Loucy (cell line): ENCODE results near the gene TBRG1.

ENCODE experiments used
- H2AFZ ChIP-seq: fragments of 200-600 bp; sonication (generic); 2 replicates; pipeline ENCODE4 v1.6.0; 2016; ENCODE audit warnings: antibody characterized with exemption, mild to moderate bottlenecking, low read length, moderate library complexity
- H3F3A ChIP-seq: fragments of 200-600 bp; 2 replicates; pipeline ENCODE4 v1.6.0; 2016; ENCODE audit warnings: antibody characterized with exemption, low read depth, mild to moderate bottlenecking
- H3K27me3 ChIP-seq: fragments of 200-600 bp; sonication (generic); 2 replicates; pipeline ENCODE4 v1.6.1; 2014; ENCODE audit warnings: low read length, mild to moderate bottlenecking; ENCODE audit not compliant: insufficient read depth, poor library complexity, severe bottlenecking
- H3K36me3 ChIP-seq: fragments of 200-600 bp; sonication (generic); 2 replicates; pipeline ENCODE4 v1.6.1; 2016; ENCODE audit warnings: low read length; ENCODE audit not compliant: insufficient read depth
- H3K4me1 ChIP-seq: fragments of 200-600 bp; sonication (generic); 2 replicates; pipeline ENCODE4 v1.5.1; 2014; ENCODE audit warnings: low read length, mild to moderate bottlenecking; ENCODE audit not compliant: insufficient read depth, poor library complexity, severe bottlenecking
- H3K4me2 ChIP-seq: fragments of 200-600 bp; sonication (generic); 2 replicates; pipeline ENCODE4 v1.6.0; 2014; ENCODE audit warnings: antibody characterized with exemption, low read length, low read depth, mild to moderate bottlenecking; ENCODE audit not compliant: poor library complexity, severe bottlenecking
- H3K4me3 ChIP-seq: fragments of 200-600 bp; sonication (generic); 2 replicates; pipeline ENCODE4 v1.5.1; 2014; ENCODE audit warnings: low read length, mild to moderate bottlenecking, mixed read lengths; ENCODE audit not compliant: poor library complexity, severe bottlenecking
- H3K79me2 ChIP-seq: fragments of 200-600 bp; sonication (generic); 2 replicates; pipeline ENCODE4 v1.6.1; 2014; ENCODE audit warnings: low read length; ENCODE audit not compliant: insufficient read depth
- H3K9ac ChIP-seq: fragments of 200-600 bp; sonication (generic); 2 replicates; pipeline ENCODE4 v1.6.0; 2014; ENCODE audit warnings: mild to moderate bottlenecking, low read depth, low read length, moderate library complexity; ENCODE audit not compliant: poor library complexity, severe bottlenecking
- H3K9me2 ChIP-seq: fragments of 200-600 bp; sonication (generic); replicated peaks from 2 replicates; pipeline ENCODE4 v1.6.1; 2016; ENCODE audit warnings: low read depth, low read length, mixed read lengths
- H3K9me3 ChIP-seq: fragments of 200-600 bp; sonication (generic); 2 replicates; pipeline ENCODE4 v1.6.1; 2014; ENCODE audit warnings: mild to moderate bottlenecking, antibody characterized with exemption, low read length, low read depth; ENCODE audit not compliant: insufficient read depth
- H4K20me1 ChIP-seq: fragments of 200-600 bp; sonication (generic); 2 replicates; pipeline ENCODE4 v1.6.0; 2014; ENCODE audit warnings: antibody characterized with exemption, low read length, mild to moderate bottlenecking; ENCODE audit not compliant: insufficient read depth, poor library complexity, severe bottlenecking
- EZH2phosphoT487 ChIP-seq: fragments of 200-600 bp; IDR thresholded peaks from 2 replicates; pipeline ENCODE4 v1.6.1; 2018; ENCODE audit warnings: antibody characterized with exemption, mild to moderate bottlenecking, moderate library complexity, borderline replicate concordance
- TF ChIP-seq, protein P1 (sequence below): fragments of 200-600 bp; sonication (generic); conservative IDR thresholded peaks from 2 replicates; pipeline ENCODE4 v1.5.1; 2014; ENCODE audit warnings: mild to moderate bottlenecking, antibody characterized with exemption, low read length

TBRG1 gene

DNA sequence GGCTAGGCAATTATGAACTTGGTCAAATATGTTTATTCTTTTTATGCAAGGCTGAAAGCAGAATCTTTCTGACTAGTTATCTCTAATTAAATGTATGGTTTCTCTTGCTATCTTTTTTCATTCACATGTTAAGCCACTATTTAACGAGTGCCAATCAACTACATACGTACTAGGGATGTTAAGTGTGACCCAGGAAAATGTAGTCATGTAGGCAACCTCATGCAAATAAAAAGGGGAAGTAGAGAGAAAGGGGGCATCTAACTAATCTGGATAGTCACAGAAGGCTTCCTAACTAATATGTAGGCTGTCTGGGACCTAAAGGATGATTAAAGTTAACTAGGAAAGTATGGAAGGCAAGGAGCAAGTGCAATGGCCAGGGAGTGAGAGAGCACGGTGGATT, 23.5 kb downstream of the TBRG1 start:
- H3K36me3 ChIP-seq: no peaks in the 10 kb centered on the region
- H2AFZ ChIP-seq: no peak overlapping the region
- TF ChIP-seq EZH2phosphoT487: no peak
- TF ChIP-seq, protein P1, sequence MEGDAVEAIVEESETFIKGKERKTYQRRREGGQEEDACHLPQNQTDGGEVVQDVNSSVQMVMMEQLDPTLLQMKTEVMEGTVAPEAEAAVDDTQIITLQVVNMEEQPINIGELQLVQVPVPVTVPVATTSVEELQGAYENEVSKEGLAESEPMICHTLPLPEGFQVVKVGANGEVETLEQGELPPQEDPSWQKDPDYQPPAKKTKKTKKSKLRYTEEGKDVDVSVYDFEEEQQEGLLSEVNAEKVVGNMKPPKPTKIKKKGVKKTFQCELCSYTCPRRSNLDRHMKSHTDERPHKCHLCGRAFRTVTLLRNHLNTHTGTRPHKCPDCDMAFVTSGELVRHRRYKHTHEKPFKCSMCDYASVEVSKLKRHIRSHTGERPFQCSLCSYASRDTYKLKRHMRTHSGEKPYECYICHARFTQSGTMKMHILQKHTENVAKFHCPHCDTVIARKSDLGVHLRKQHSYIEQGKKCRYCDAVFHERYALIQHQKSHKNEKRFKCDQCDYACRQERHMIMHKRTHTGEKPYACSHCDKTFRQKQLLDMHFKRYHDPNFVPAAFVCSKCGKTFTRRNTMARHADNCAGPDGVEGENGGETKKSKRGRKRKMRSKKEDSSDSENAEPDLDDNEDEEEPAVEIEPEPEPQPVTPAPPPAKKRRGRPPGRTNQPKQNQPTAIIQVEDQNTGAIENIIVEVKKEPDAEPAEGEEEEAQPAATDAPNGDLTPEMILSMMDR: no peak
- no peak overlapping the region for H3K4me2 ChIP-seq
- H4K20me1 ChIP-seq: no peaks in the 10 kb centered on the region
- no peak overlapping the region for H3K9ac ChIP-seq
- H3K9me2 ChIP-seq: no peaks in the 10 kb centered on the region
- no peaks in the 10 kb centered on the region for H3F3A ChIP-seq
- H3K9me3 ChIP-seq: no peaks in the 10 kb centered on the region
- peaks cover 14% of the 10 kb centered on the region for H3K4me1 ChIP-seq
- no peak overlapping the region for H3K4me3 ChIP-seq
- no peaks in the 10 kb centered on the region for H3K27me3 ChIP-seq
- no peaks in the 10 kb centered on the region for H3K79me2 ChIP-seq

DNA sequence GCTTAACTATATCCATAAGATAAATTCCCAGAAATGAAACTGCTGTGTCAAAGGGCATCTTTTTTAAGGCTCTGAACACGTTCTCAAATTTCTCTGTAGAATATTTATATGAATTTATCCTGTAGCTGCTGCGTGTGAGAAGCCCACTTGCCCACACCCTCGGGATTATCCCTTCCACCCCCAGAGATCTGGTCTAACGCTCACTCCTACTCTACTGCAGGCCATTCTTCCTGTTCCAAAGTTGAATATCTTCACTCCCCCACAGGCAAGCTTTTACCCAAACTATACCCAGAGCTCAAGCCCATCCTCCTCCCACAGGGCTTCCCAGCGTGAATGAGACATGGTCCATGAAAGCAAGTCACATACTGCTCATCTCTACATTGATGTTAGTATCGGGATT, 25.9 kb downstream of the TBRG1 start:
- Histone ChIP-seq H3K27me3 (no peaks in the 10 kb centered on the region), H3K36me3 (no peaks in the 10 kb centered on the region), H2AFZ (no peak overlapping the region), H3K4me1 (peaks cover 6% of the 10 kb centered on the region), H4K20me1 (no peaks in the 10 kb centered on the region), H3K4me2 (no peak overlapping the region), H3K79me2 (no peaks in the 10 kb centered on the region), H3K9ac (no peak overlapping the region), H3F3A (no peaks in the 10 kb centered on the region), H3K9me3 (no peaks in the 10 kb centered on the region), H3K4me3 (no peak overlapping the region), H3K9me2 (no peaks in the 10 kb centered on the region)
- no peak for TF ChIP-seq EZH2phosphoT487
- TF ChIP-seq, protein P1: no peak

DNA sequence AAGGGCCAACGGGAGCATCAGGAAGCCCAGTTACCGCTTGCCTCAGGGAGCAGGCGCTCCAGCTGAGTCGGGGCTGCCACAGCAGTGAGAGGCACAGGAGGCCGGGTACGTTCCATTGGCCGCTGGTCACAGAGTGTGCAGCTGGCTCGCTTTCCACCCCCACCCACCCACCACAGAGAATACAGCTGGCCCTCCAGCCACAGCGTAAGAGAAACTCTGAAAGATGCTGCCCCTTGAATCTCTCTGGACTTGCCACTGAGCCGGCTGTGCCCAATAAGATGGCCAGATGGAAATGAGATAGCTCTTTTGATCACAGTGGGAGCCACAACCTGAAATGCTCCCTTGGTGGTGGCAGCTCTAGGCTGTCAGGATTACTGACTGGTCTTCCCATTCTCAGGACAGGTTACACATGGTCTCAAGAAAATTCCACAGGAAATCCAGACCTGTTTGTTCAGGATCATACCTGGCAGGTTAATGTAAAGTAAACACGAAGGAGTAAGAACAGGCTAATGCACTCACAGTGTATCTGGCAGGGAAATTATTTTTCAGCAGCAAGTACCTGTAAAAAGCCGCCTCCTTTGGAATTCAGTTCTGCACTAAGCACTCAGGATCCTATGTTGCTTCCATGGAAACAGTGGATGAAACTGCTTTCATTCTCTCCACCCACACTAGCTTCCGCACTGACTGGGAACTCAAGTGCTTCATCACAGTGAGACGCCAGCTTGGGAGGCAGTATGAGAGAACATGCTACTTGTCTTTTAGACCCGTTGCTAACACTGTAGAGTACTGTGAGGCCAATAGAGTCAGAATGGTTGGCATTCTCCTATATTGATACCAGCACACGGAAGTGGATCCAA, 34.3 kb downstream of the TBRG1 start:
- Histone ChIP-seq H3K9me3 (no peaks in the 10 kb centered on the region), H3K27me3 (no peaks in the 10 kb centered on the region), H3K4me2 (no peak overlapping the region), H3F3A (no peaks in the 10 kb centered on the region), H3K36me3 (no peaks in the 10 kb centered on the region), H3K4me3 (no peak overlapping the region), H4K20me1 (no peaks in the 10 kb centered on the region), H3K9me2 (no peaks in the 10 kb centered on the region), H3K4me1 (no peaks in the 10 kb centered on the region), H2AFZ (no peak overlapping the region), H3K9ac (no peak overlapping the region), H3K79me2 (no peaks in the 10 kb centered on the region)
- TF ChIP-seq, protein P1: no peak
- no peak for TF ChIP-seq EZH2phosphoT487
